ENCODE results near the gene AHCYL1.

DNA sequence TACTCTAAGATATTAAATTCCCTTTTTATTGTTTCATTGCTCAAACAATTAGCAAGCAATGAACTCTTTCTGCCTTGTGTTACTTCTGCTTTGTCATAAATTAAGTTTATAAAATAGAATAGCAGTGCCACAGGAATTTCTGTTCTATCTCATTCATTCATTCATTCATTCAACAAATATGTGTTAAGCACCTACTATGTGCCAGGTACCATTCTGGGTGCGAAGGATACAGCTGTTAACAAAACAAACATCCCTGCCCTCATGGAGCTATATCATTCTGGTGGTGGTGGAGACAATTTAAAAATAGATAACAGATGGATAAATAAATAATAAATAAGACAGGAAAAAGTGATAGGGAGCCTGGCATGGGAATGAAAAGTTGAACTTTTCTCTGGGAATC is 34.5 kb upstream of the AHCYL1 start:
- TF ChIP-seq CTCF (IDR thresholded peaks at IDR 0.05) (no peak), POLR2A (IDR thresholded peaks at IDR 0.05) (no peak)

Measured in esophagus squamous epithelium (tissue), 4 donors.